Kidney glomerular epithelial cell (primary cell): ENCODE data around the gene RAD51D.
"Not testable (repeated sequence)": the region's sequence is repeated elsewhere in the genome, so short reads cannot be mapped to it uniquely, and the experiment has no call there.

Source experiments
- DNase-seq: peaks from one replicate; lab custom pipeline; 2025; lab: John Stamatoyannopoulos, UW

Gene RAD51D

GRCh38 chr17:35119370-35120165 is at the start of gene RAD51D:
Gene RAD51D, minus strand, starts transcription at chr17:35119860. Its CDS starts 247 bp downstream, at chr17:35119613.
- DNase-seq: peak; percentile 55

GRCh38 chr17:35167666-35168065 is 48.0 kb upstream of the RAD51D start:
- no peak for DNase-seq

- no peak for DNase-seq
Observed at GRCh38 chr17:35167046-35167445, 47.4 kb upstream of the RAD51D start.

- no peak for DNase-seq
Observed at GRCh38 chr17:35166526-35166925, 46.9 kb upstream of the RAD51D start.

GRCh38 chr17:35164716-35165115 is 45.1 kb upstream of the RAD51D start:
- DNase-seq: no peak

GRCh38 chr17:35163886-35164285 is 44.2 kb upstream of the RAD51D start:
- DNase-seq: no peak

- DNase-seq: no peak
Observed at GRCh38 chr17:35162755-35163154, 43.1 kb upstream of the RAD51D start.

- no peak for DNase-seq
Observed at GRCh38 chr17:35161281-35161761, 41.7 kb upstream of the RAD51D start.

GRCh38 chr17:35160354-35161201 is 40.9 kb upstream of the RAD51D start:
- no peak for DNase-seq

GRCh38 chr17:35159940-35160339 is 40.3 kb upstream of the RAD51D start:
- no peak for DNase-seq

- no peak for DNase-seq
Observed at GRCh38 chr17:35155246-35155645, 35.6 kb upstream of the RAD51D start.

- DNase-seq: no peak
Observed at GRCh38 chr17:35154196-35155165, 34.8 kb upstream of the RAD51D start.

GRCh38 chr17:35152421-35153140 is 32.9 kb upstream of the RAD51D start:
- DNase-seq: no peak

- DNase-seq: not testable (repeated sequence)
Observed at GRCh38 chr17:35151080-35151479, 31.4 kb upstream of the RAD51D start.

GRCh38 chr17:35149941-35150340 is 30.3 kb upstream of the RAD51D start:
- no peak for DNase-seq

GRCh38 chr17:35148144-35148543 is 28.5 kb upstream of the RAD51D start:
- no peak for DNase-seq

GRCh38 chr17:35147375-35147905 is 27.8 kb upstream of the RAD51D start, which contains the start of gene UNC45B:
Gene UNC45B, plus strand, starts transcription at chr17:35147817. Its CDS starts 447 bp downstream, at chr17:35148264.
- DNase-seq: no peak

GRCh38 chr17:35146214-35146833 is 26.7 kb upstream of the RAD51D start:
- no peak for DNase-seq

GRCh38 chr17:35144840-35145239 is 25.2 kb upstream of the RAD51D start:
- no peak for DNase-seq

GRCh38 chr17:35142467-35142796 is 22.8 kb upstream of the RAD51D start:
- no peak for DNase-seq
